ENCODE data around the gene KLRF1. TPM values are rescaled to one million over a fixed set of nuclear protein-coding genes. Genes with fewer than 3 reads are reported as not detected.

KLRF1 gene
- polyA plus RNA-seq, 1 of the 3 experiments (the other 2 are of a cell fraction), result not detected

GRCh38 chr12:9856151-9856550 is 28.9 kb downstream of the KLRF1 start:
- no peak overlapping the region for H3K4me3 ChIP-seq (ENCODE audit: low read depth in 2 of 2, low read length in 1 of 2)
- POLR2A ChIA-PET, result no interaction called here
- CTCF ChIA-PET, result no interaction called here

GRCh38 chr12:9856894-9857293 is 29.6 kb downstream of the KLRF1 start:
- Histone ChIP-seq H3K4me3 (ENCODE audit: low read depth in 2 of 2, low read length in 1 of 2) (no peak overlapping the region), H3F3A (replicated peaks; ENCODE audit: insufficient read depth) (no peaks in the 10 kb centered on the region), H3K4me1 (ENCODE audit: control insufficient read depth in 1 of 2, insufficient read depth in 2 of 2, low read depth in 1 of 2, low read length in 1 of 2) (no peaks in the 10 kb centered on the region), H2AFZ (ENCODE audit: low read depth) (no peak overlapping the region), H3K9ac (no peak overlapping the region), H3K9me3 (no peaks in the 10 kb centered on the region), H4K20me1 (ENCODE audit: insufficient read depth) (no peaks in the 10 kb centered on the region), H3K79me2 (ENCODE audit: insufficient read depth) (no peaks in the 10 kb centered on the region), H3K4me2 (no peak overlapping the region), H3K27ac (ENCODE audit: low read depth in 2 of 2, low read length in 1 of 2) (no peak overlapping the region), H3K27me3 (ENCODE audit: insufficient read depth) (no peaks in the 10 kb centered on the region), H3K9me2 (no peaks in the 10 kb centered on the region), H3K36me3 (replicated peaks in 1 of 2; ENCODE audit: control insufficient read depth in 1 of 2, insufficient read depth in 2 of 2, low read length in 1 of 2) (no peaks in the 10 kb centered on the region)
- TF ChIP-seq RAD21 (IDR thresholded peaks at IDR 0.05; ENCODE audit: low read length), result no peak
- TF ChIP-seq MAX (IDR thresholded peaks at IDR 0.05; ENCODE audit: low read depth), result no peak
- TF ChIP-seq RXRA (IDR thresholded peaks at IDR 0.05; ENCODE audit: borderline replicate concordance, low read depth), result no peak
- TF ChIP-seq POLR2AphosphoS5 (IDR thresholded peaks at IDR 0.05; ENCODE audit: low read depth, low read length), result no peak
- TF ChIP-seq RFX5 (IDR thresholded peaks at IDR 0.05; ENCODE audit: low read length), result no peak
- no peak for TF ChIP-seq FOXM1 (IDR thresholded peaks at IDR 0.05; ENCODE audit: low read depth)
- no peak for TF ChIP-seq SIN3A (IDR thresholded peaks at IDR 0.05; ENCODE audit: borderline replicate concordance, low read depth, low read length)
- TF ChIP-seq IRF3 (IDR thresholded peaks at IDR 0.05; ENCODE audit: low read depth, low read length), result no peak
- TF ChIP-seq EZH2phosphoT487 (IDR thresholded peaks at IDR 0.05; ENCODE audit: borderline replicate concordance, low read depth), result no peak
- no peak for TF ChIP-seq REST (IDR thresholded peaks at IDR 0.05; ENCODE audit: low read depth, low read length)
- no peak for TF ChIP-seq MEF2A (IDR thresholded peaks at IDR 0.05; ENCODE audit: borderline replicate concordance, low read depth)
- TF ChIP-seq RCOR1 (IDR thresholded peaks at IDR 0.05; ENCODE audit: low read length), result no peak
- no peak for TF ChIP-seq CTCF (IDR thresholded peaks at IDR 0.05)
- TF ChIP-seq TAF1 (IDR thresholded peaks at IDR 0.05; ENCODE audit: borderline replicate concordance, low read depth, low read length), result no peak
- no peak for TF ChIP-seq TCF12 (IDR thresholded peaks at IDR 0.05)
- TF ChIP-seq GABPA (IDR thresholded peaks at IDR 0.05; ENCODE audit: low read depth), result no peak
- TF ChIP-seq FOSL2 (IDR thresholded peaks at IDR 0.05; ENCODE audit: borderline replicate concordance, low read depth), result no peak
- TF ChIP-seq YY1 (IDR thresholded peaks at IDR 0.05; ENCODE audit: low read depth), result no peak
- no peak for TF ChIP-seq TEAD4 (IDR thresholded peaks at IDR 0.05; ENCODE audit: borderline replicate concordance, insufficient read depth)
- ChIA-PET CTCF (interaction anchor here (1.4 kb wide), 1 partner anchor 16 kb away, joined by 3 read pairs; no protein-coding TSS in a partner anchor), POLR2A (no interaction called here)
- WGBS (ENCODE audit: low lambda C conversion rate), result 6% methylated on average over 3 of the region's 3 CpGs
- no peak for DNase-seq

More at GRCh38 chr12:9856151-9856550, 28.9 kb downstream of the KLRF1 start:
- Histone ChIP-seq H3K27ac (ENCODE audit: low read depth in 2 of 2, low read length in 1 of 2) (no peak overlapping the region), H3K79me2 (ENCODE audit: insufficient read depth) (no peaks in the 10 kb centered on the region), H2AFZ (ENCODE audit: low read depth) (no peak overlapping the region), H4K20me1 (ENCODE audit: insufficient read depth) (no peaks in the 10 kb centered on the region), H3K27me3 (ENCODE audit: insufficient read depth) (no peaks in the 10 kb centered on the region), H3F3A (replicated peaks; ENCODE audit: insufficient read depth) (no peaks in the 10 kb centered on the region), H3K9me2 (no peaks in the 10 kb centered on the region), H3K9me3 (no peaks in the 10 kb centered on the region), H3K9ac (no peak overlapping the region), H3K36me3 (replicated peaks in 1 of 2; ENCODE audit: control insufficient read depth in 1 of 2, insufficient read depth in 2 of 2, low read length in 1 of 2) (no peaks in the 10 kb centered on the region), H3K4me1 (ENCODE audit: control insufficient read depth in 1 of 2, insufficient read depth in 2 of 2, low read depth in 1 of 2, low read length in 1 of 2) (no peaks in the 10 kb centered on the region), H3K4me2 (no peak overlapping the region)
- WGBS (ENCODE audit: low lambda C conversion rate), result 11% methylated on average over 1 of the region's 1 CpG
- DNase-seq, result no peak
- TF ChIP-seq MEF2A (IDR thresholded peaks at IDR 0.05; ENCODE audit: borderline replicate concordance, low read depth), result no peak
- TF ChIP-seq MXI1 (IDR thresholded peaks at IDR 0.05; ENCODE audit: low read depth, low read length), result no peak
